IPS-18a (cell line): Measurements from ENCODE around the gene SVOPL.

Experiments
- H3K27ac ChIP-seq: one replicate; pipeline ENCODE4 v1.5.1; 2013; ENCODE audit warnings: low read length
- H3K27me3 ChIP-seq: one replicate; pipeline ENCODE4 v1.6.1; 2013; ENCODE audit warnings: mild to moderate bottlenecking, low read length; ENCODE audit not compliant: control insufficient read depth, insufficient read depth
- H3K36me3 ChIP-seq: one replicate; pipeline ENCODE4 v1.6.1; 2013; ENCODE audit warnings: low read depth, low read length; ENCODE audit not compliant: control insufficient read depth
- H3K4me1 ChIP-seq: one replicate; pipeline ENCODE4 v1.6.1; 2013; ENCODE audit warnings: low read depth, low read length; ENCODE audit not compliant: control insufficient read depth
- H3K4me3 ChIP-seq: one replicate; pipeline ENCODE4 v1.5.1; 2013; ENCODE audit warnings: low read length
- H3K9ac ChIP-seq: one replicate; pipeline ENCODE4 v1.6.1; 2013; ENCODE audit warnings: mild to moderate bottlenecking, low read length, moderate library complexity
- H3K9me3 ChIP-seq: one replicate; pipeline ENCODE4 v1.6.1; 2013; ENCODE audit warnings: low read depth, low read length; ENCODE audit not compliant: control insufficient read depth

Gene SVOPL

GRCh38 chr7:138657854-138658386 is 43.2 kb downstream of the SVOPL start:
- no peak overlapping the region for H3K9ac ChIP-seq
- peaks cover 8% of the 10 kb centered on the region for H3K4me1 ChIP-seq
- H3K27me3 ChIP-seq: no peaks in the 10 kb centered on the region
- no peaks in the 10 kb centered on the region for H3K9me3 ChIP-seq
- no peaks in the 10 kb centered on the region for H3K36me3 ChIP-seq
- no peak overlapping the region for H3K27ac ChIP-seq
- H3K4me3 ChIP-seq: no peak overlapping the region

- H3K9ac ChIP-seq: no peak overlapping the region
- no peaks in the 10 kb centered on the region for H3K27me3 ChIP-seq
- no peak overlapping the region for H3K4me3 ChIP-seq
- H3K9me3 ChIP-seq: no peaks in the 10 kb centered on the region
- H3K36me3 ChIP-seq: no peaks in the 10 kb centered on the region
- H3K4me1 ChIP-seq: peaks cover 5% of the 10 kb centered on the region
- no peak overlapping the region for H3K27ac ChIP-seq
These were observed 44.2 kb downstream of the SVOPL start for GRCh38 chr7:138656952-138657351.

GRCh38 chr7:138654616-138655015 is 46.5 kb downstream of the SVOPL start:
- Histone ChIP-seq H3K27ac (no peak overlapping the region), H3K4me3 (no peak overlapping the region), H3K36me3 (no peaks in the 10 kb centered on the region), H3K9ac (no peak overlapping the region), H3K9me3 (no peaks in the 10 kb centered on the region), H3K27me3 (no peaks in the 10 kb centered on the region), H3K4me1 (no peaks in the 10 kb centered on the region)

- no peak overlapping the region for H3K4me3 ChIP-seq
- H3K9ac ChIP-seq: no peak overlapping the region
- no peaks in the 10 kb centered on the region for H3K4me1 ChIP-seq
- no peaks in the 10 kb centered on the region for H3K36me3 ChIP-seq
- no peaks in the 10 kb centered on the region for H3K9me3 ChIP-seq
- no peaks in the 10 kb centered on the region for H3K27me3 ChIP-seq
- no peak overlapping the region for H3K27ac ChIP-seq
These were observed 51.7 kb downstream of the SVOPL start for GRCh38 chr7:138649506-138649905.

- Histone ChIP-seq H3K4me1 (no peaks in the 10 kb centered on the region), H3K27ac (no peak overlapping the region), H3K4me3 (no peak overlapping the region), H3K27me3 (no peaks in the 10 kb centered on the region), H3K9me3 (no peaks in the 10 kb centered on the region), H3K36me3 (no peaks in the 10 kb centered on the region), H3K9ac (no peak overlapping the region)
These were observed 55.9 kb downstream of the SVOPL start for GRCh38 chr7:138645284-138645683.

GRCh38 chr7:138632826-138633602 is 68.1 kb downstream of the SVOPL start:
- no peak overlapping the region for H3K9ac ChIP-seq

GRCh38 chr7:138632384-138632783 is 68.8 kb downstream of the SVOPL start:
- Histone ChIP-seq H3K27me3 (no peaks in the 10 kb centered on the region), H3K36me3 (no peaks in the 10 kb centered on the region), H3K4me3 (no peak overlapping the region), H3K27ac (no peak overlapping the region), H3K9ac (no peak overlapping the region), H3K9me3 (no peaks in the 10 kb centered on the region), H3K4me1 (no peaks in the 10 kb centered on the region)

More at GRCh38 chr7:138632826-138633602, 68.1 kb downstream of the SVOPL start:
- no peaks in the 10 kb centered on the region for H3K9me3 ChIP-seq
- no peak overlapping the region for H3K4me3 ChIP-seq
- H3K27ac ChIP-seq: no peak overlapping the region
- no peaks in the 10 kb centered on the region for H3K36me3 ChIP-seq
- no peaks in the 10 kb centered on the region for H3K27me3 ChIP-seq
- H3K4me1 ChIP-seq: no peaks in the 10 kb centered on the region

GRCh38 chr7:138630059-138630610 is 71.0 kb downstream of the SVOPL start:
- Histone ChIP-seq H3K4me1 (peaks cover 4% of the 10 kb centered on the region), H3K9me3 (no peaks in the 10 kb centered on the region), H3K9ac (no peak overlapping the region), H3K36me3 (no peaks in the 10 kb centered on the region), H3K4me3 (no peak overlapping the region), H3K27me3 (no peaks in the 10 kb centered on the region), H3K27ac (no peak overlapping the region)

GRCh38 chr7:138627361-138627760 is 73.8 kb downstream of the SVOPL start:
- no peak overlapping the region for H3K27ac ChIP-seq
- H3K9ac ChIP-seq: no peak overlapping the region
- H3K4me3 ChIP-seq: no peak overlapping the region
- H3K4me1 ChIP-seq: peaks cover 4% of the 10 kb centered on the region
- no peaks in the 10 kb centered on the region for H3K27me3 ChIP-seq
- no peaks in the 10 kb centered on the region for H3K36me3 ChIP-seq
- no peaks in the 10 kb centered on the region for H3K9me3 ChIP-seq

- no peak overlapping the region for H3K4me3 ChIP-seq
- no peak overlapping the region for H3K27ac ChIP-seq
- no peak overlapping the region for H3K9ac ChIP-seq
- no peaks in the 10 kb centered on the region for H3K27me3 ChIP-seq
- H3K36me3 ChIP-seq: no peaks in the 10 kb centered on the region
- no peaks in the 10 kb centered on the region for H3K9me3 ChIP-seq
- H3K4me1 ChIP-seq: peaks cover 4% of the 10 kb centered on the region
These were observed 74.3 kb downstream of the SVOPL start for GRCh38 chr7:138626846-138627245.

GRCh38 chr7:138625849-138626230 is 75.3 kb downstream of the SVOPL start:
- Histone ChIP-seq H3K27ac (no peak overlapping the region), H3K36me3 (no peaks in the 10 kb centered on the region), H3K27me3 (no peaks in the 10 kb centered on the region), H3K4me1 (peaks cover 4% of the 10 kb centered on the region), H3K4me3 (no peak overlapping the region), H3K9ac (no peak overlapping the region), H3K9me3 (no peaks in the 10 kb centered on the region)
